Panc1 (cell line): Measurements from ENCODE around the gene SLC12A9. TPM values are rescaled to one million over a fixed set of nuclear protein-coding genes. Genes with fewer than 3 reads are reported as not detected.

Experiments used
- ATAC-seq: fragments of 200-7000 bp; cut with Tn5 transposase; 2 replicates; pipeline ENCODE4 v1.9.1; 2020; ENCODE audit warnings: mild to moderate bottlenecking, moderate library complexity
- BruUV-seq: library from RNA; stranded (reverse); fragments of 400-500 nt; replicated peaks from 2 replicates; lab custom pipeline; 2021; lab: Mats Ljungman, UMichigan
- CTCF ChIA-PET: fragments of 300-600 bp; sonication (Branson Sonifier 250); formaldehyde crosslinking; loops from one replicate; lab custom pipeline; 2022; ENCODE audit warnings: antibody characterized with exemption; lab: Charles Lee
- POLR2A ChIA-PET: fragments of 300-600 bp; sonication (Branson Sonifier 250); formaldehyde crosslinking; loops from one replicate; lab custom pipeline; 2022; ENCODE audit warnings: antibody characterized with exemption; lab: Charles Lee
- DNase-seq: peaks from one replicate; pipeline ENCODE4 v3.0.0-alpha.2; 2010; ENCODE audit warnings: low read depth, low spot score
- H3K27ac ChIP-seq: 2 replicates; pipeline ENCODE4 v1.5.1; 2011; ENCODE audit warnings: mild to moderate bottlenecking, low read length, inconsistent platforms
- H3K27me3 ChIP-seq: fragments of 200-500 bp; sonication (Bioruptor generic); 2 replicates; pipeline ENCODE4 v1.6.0; 2014; ENCODE audit warnings: low read length, inconsistent platforms; ENCODE audit not compliant: control insufficient read depth, insufficient read depth
- H3K36me3 ChIP-seq: fragments of 200-500 bp; sonication (Bioruptor generic); 2 replicates; pipeline ENCODE4 v1.5.1; 2014; ENCODE audit warnings: inconsistent platforms, mild to moderate bottlenecking, low read length, moderate library complexity; ENCODE audit not compliant: control insufficient read depth, insufficient read depth
- H3K4me1 ChIP-seq: 2 replicates; pipeline ENCODE4 v1.5.1; 2011; ENCODE audit warnings: inconsistent platforms, mild to moderate bottlenecking, low read length, moderate library complexity; ENCODE audit not compliant: control insufficient read depth, insufficient read depth
- H3K4me3 ChIP-seq, 2 experiments: 2 replicates each; pipeline ENCODE4 v1.5.1; 2011 to 2012; ENCODE audit warnings: low read depth in 2 of 2, low read length in 2 of 2, mild to moderate bottlenecking in 2 of 2, inconsistent platforms in 1 of 2, moderate library complexity in 1 of 2
- H3K9me3 ChIP-seq: fragments of 200-500 bp; sonication (Bioruptor generic); 2 replicates; pipeline ENCODE4 v1.5.1; 2014; ENCODE audit warnings: low read depth, mild to moderate bottlenecking, inconsistent platforms, low read length, moderate library complexity; ENCODE audit not compliant: control insufficient read depth, insufficient read depth
- CTCF ChIP-seq: fragments of 450-650 bp; IDR thresholded peaks from 2 replicates; pipeline ENCODE4 v1.5.1; 2017; ENCODE audit warnings: mild to moderate bottlenecking
- POLR2AphosphoS5 ChIP-seq: IDR thresholded peaks from 2 replicates; pipeline ENCODE4 v1.6.1; 2012; ENCODE audit warnings: mild to moderate bottlenecking, low read depth, low read length, moderate library complexity
- REST ChIP-seq, 2 experiments: IDR thresholded peaks; 2 replicates each; pipeline ENCODE4 v1.6.1; 2011 to 2012; ENCODE audit warnings: low read depth in 2 of 2, control low read depth in 1 of 2, low read length in 1 of 2, mild to moderate bottlenecking in 1 of 2, moderate library complexity in 1 of 2; ENCODE audit not compliant: insufficient read depth in 1 of 2
- SIN3A ChIP-seq: IDR thresholded peaks from 2 replicates; pipeline ENCODE4 v1.6.1; 2012; ENCODE audit warnings: low read depth, mild to moderate bottlenecking, low read length, moderate library complexity, borderline replicate concordance; ENCODE audit not compliant: insufficient read depth
- TCF7L2 ChIP-seq: IDR thresholded peaks from 2 replicates; pipeline ENCODE4 v1.6.1; 2011; ENCODE audit warnings: mild to moderate bottlenecking, low read depth, low read length, inconsistent platforms
- in situ Hi-C: cut with HindIII; loops from 2 replicates; pipeline ENCODE4 v1.10.0; 2016; ENCODE audit warnings: low sequenced_read_pairs, low pct_unique_long_range_greater_than_20kb
- intact Hi-C: fragments of 100-400 bp; cut with micrococcal nuclease; formaldehyde crosslinking; loops from one replicate; pipeline ENCODE4 v1.10.0; 2022; ENCODE audit not compliant: unreplicated experiment
- total RNA-seq: library from RNA; stranded (reverse); gene quantifications from one replicate; pipeline ENCODE4 v1.2.1, GENCODE V29; 2021; ENCODE audit not compliant: unreplicated experiment

Gene SLC12A9
- total RNA-seq, 1 experiment from 2014 or later: 31.1 TPM

DNA sequence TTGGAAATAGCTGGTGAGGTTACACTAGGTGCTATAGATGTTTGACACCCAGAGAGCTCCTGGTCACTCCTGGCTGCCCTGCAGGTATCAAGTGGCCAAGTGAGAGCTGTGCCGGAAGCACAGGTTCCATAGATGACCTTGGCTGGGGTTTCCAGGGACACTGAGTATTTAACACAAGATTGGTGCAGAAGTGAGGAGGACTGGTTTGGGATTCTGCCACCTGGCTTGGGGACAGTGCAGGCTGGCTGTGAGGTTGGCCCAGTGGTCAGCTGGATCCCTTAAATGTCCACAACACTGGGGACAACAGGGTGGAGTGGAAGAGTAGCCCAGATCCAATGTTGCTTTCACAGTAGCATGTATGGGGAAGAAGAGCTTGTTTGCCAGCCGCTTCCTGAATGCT lies 48.5 kb downstream of the SLC12A9 start:
- BruUV-seq: no TSS peak
- no peaks in the 10 kb centered on the region for H3K9me3 ChIP-seq
- in situ Hi-C loops: no loop called here
- ChIA-PET POLR2A (interaction anchor here (0.6 kb wide), 1 partner anchor 148 kb away, joined by 3 read pairs; no protein-coding TSS in a partner anchor), CTCF (interaction anchor here (0.6 kb wide), 1 partner anchor 12 kb away, joined by 10 read pairs; no protein-coding TSS in a partner anchor)
- no peak overlapping the region for H3K27ac ChIP-seq
- intact Hi-C loops: no loop called here
- H3K4me3 ChIP-seq: no peak overlapping the region
- no peaks in the 10 kb centered on the region for H3K36me3 ChIP-seq
- no peaks in the 10 kb centered on the region; the same call in 1 of the 2 replicates for H3K27me3 ChIP-seq
- TF ChIP-seq POLR2AphosphoS5 (no peak), CTCF (no peak), TCF7L2 (no peak), SIN3A (no peak), REST (IDR thresholded peaks at IDR 0.05; ENCODE audit: insufficient read depth in 1 of 2, low read depth in 2 of 2, low read length in 1 of 2) (no peak)
- DNase-seq (no peak), ATAC-seq (no peak)
- peaks cover 5% of the 10 kb centered on the region for H3K4me1 ChIP-seq

DNA sequence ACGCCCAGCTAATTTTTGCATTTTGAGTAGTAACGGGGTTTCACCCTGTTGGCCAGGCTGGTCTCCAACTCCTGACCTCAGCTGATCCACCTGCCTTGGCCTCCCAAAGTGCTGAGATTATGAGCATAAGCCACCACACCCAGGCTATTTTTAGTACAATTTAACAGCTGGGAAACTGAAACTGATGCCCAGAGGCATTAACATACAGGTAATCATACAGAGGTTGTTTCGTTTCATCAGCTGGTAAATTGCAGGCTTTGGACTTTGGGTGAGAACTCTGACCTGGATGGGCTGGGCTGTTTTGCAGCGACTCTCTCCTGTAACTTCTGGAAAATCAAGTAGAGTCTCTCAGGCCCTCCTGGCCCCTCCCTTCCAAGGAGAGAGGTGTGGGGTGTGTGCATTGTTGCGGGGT lies 49.4 kb downstream of the SLC12A9 start:
- H3K27me3 ChIP-seq: no peaks in the 10 kb centered on the region
- H3K9me3 ChIP-seq: no peaks in the 10 kb centered on the region
- intact Hi-C loops: no loop called here
- TF ChIP-seq CTCF: no peak
- no peak for TF ChIP-seq POLR2AphosphoS5
- no peak for TF ChIP-seq TCF7L2
- no peak for TF ChIP-seq SIN3A
- no peak for TF ChIP-seq REST (IDR thresholded peaks at IDR 0.05; ENCODE audit: insufficient read depth in 1 of 2, low read depth in 2 of 2, low read length in 1 of 2)
- ChIA-PET POLR2A (no interaction called here), CTCF (no interaction called here)
- H3K4me3 ChIP-seq: no peak overlapping the region
- no peak for ATAC-seq
- no peaks in the 10 kb centered on the region for H3K36me3 ChIP-seq
- BruUV-seq: no TSS peak
- H3K4me1 ChIP-seq: no peaks in the 10 kb centered on the region
- no peak overlapping the region for H3K27ac ChIP-seq
- in situ Hi-C loops: no loop called here
- DNase-seq: no peak
